Fibroblast of skin of right biceps (primary cell): Measurements from ENCODE around the gene SREBF2.

ENCODE experiments used
- DNase-seq: peaks from one replicate; pipeline ENCODE4 v3.0.0-alpha.2; 2013

The SREBF2 gene

DNA sequence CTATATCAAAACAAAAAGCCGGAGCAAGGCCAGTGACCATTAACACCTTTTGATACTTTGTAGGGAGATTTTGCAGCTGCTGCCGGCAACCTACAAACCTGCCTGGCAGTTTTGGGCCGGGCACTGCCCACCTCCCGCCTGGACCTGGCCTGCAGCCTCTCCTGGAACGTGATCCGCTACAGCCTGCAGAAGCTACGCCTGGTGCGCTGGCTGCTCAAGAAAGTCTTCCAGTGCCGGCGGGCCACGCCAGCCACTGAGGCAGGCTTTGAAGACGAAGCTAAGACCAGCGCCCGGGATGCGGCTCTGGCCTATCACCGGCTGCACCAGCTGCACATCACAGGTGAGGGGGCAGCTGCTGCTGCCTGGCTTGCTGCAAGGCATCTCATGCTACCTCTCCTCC lies 47.7 kb downstream of the SREBF2 start:
- DNase-seq, result no peak

DNA sequence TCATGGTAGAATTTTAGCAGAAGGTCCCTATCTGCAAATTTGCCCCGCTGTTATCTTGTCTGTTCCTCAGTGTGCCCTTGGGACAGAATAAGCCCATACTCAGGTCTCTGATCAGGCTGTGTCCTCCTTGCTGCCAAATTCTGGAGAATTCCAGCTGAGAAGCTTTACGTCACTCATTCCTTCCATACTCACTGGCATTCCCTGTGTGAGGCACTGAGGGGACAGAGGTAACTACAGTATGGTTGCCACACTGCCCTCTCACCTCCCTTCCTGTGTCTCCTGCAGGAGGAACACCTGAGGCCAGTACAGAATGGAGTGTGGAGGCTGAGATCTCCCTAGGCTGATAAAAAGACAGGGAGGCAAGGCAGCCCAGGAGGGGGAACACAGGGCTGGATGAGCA lies 50.5 kb downstream of the SREBF2 start:
- DNase-seq, result no peak

DNA sequence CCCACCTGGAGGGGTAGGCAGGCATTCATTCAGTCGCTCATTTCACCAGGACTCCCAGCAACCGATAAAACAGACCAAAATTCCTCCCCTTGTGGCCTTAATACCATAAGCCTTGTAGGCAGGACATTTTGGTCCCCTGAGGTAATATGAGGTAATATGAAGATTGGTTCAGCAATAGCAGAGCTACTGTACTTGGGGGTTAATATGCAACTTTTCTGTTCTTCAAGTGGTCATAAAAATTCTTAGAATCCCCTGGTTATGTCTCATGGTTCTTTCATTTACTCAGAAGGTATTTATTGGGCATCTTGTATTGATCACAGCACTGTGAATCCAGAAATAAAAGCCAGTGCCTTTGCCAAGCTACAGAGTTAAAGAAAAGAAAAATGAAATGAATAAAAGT lies 52.2 kb downstream of the SREBF2 start:
- no peak for DNase-seq

DNA sequence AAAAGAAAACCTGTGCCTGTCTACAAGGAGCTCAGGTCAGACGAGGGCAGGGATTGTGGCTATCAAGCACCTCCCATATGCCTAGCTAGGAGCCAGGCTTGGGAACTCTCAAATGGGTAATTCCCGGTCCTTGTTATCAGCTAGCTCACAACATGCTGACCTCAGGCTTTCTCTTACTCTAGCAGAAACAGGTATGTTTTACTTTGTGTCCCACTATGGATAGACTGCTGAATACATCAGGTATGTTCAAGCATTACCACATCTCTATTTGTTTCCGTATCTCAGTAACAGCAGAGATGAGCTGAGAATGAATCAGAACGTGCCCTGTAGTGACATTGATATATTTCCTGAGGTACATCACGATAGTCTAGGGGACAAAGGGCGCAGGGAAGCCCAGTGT lies 52.6 kb downstream of the SREBF2 start:
- DNase-seq, result no peak

DNA sequence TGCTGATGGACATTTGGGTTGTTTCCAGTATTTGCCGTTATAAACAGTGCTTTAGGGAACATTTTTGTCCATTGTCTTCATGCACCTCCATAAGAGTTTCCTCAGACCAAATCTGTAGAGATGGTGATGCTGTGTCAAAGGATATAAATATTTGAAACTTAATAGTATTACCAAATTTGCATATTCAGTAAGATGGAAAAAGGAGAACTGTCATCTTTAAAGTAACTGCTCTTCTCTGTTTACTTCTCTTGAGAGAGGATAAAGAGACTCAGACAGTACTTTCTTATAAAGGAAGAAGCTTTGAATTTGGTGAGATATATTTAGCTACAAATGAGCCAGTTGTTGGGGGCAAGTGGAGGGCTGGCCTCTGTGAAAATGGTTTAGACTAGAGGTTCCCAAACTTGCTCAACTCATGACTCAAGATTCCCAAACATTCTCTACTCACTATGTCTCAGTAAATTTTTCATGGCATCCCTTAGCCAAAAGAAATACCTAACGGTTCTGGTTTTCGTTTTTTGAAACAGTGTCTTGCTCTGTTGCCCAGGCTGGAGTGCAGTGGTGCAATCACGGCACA lies 55.8 kb downstream of the SREBF2 start:
- DNase-seq, result no peak

DNA sequence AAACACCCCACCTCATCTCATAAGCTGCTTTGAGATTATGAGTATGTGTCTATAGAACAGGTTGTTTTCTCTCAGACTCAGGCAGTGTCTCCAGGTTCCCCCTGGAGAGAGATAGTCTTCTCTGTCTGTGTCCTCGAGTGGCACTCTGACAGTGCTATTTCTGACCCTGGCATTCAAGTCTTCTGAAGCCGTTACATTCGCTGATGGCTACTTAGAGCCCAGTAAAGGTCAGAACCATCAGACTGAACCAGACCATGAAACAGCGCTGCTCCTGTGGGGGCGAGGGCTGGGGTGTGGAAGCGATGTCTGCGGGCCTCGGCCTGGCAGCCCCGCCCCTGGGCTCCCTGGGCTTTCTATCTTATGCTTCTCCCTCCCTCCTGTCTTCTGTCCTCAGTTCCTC lies 58.5 kb downstream of the SREBF2 start:
- DNase-seq, result no peak

DNA sequence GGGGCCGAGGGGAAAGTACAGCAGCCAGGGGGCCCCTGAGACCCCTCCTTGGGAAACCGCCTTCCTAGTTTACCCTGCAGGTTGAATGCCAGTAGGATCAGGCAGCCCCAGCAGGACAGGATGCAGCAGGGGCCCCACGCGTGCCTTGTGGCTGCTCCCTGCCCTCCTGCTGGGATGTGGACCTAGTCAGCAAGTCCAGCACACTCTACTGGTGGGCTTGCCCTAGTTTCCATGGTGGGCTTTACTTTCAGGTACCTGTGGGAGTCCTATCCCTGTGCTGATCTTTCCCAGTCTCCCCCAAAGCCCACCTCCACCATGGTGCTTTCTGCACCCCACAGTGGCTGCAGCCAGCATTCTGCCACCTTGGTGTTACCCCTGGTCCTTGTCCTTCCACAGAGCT lies 59.8 kb downstream of the SREBF2 start:
- no peak for DNase-seq

DNA sequence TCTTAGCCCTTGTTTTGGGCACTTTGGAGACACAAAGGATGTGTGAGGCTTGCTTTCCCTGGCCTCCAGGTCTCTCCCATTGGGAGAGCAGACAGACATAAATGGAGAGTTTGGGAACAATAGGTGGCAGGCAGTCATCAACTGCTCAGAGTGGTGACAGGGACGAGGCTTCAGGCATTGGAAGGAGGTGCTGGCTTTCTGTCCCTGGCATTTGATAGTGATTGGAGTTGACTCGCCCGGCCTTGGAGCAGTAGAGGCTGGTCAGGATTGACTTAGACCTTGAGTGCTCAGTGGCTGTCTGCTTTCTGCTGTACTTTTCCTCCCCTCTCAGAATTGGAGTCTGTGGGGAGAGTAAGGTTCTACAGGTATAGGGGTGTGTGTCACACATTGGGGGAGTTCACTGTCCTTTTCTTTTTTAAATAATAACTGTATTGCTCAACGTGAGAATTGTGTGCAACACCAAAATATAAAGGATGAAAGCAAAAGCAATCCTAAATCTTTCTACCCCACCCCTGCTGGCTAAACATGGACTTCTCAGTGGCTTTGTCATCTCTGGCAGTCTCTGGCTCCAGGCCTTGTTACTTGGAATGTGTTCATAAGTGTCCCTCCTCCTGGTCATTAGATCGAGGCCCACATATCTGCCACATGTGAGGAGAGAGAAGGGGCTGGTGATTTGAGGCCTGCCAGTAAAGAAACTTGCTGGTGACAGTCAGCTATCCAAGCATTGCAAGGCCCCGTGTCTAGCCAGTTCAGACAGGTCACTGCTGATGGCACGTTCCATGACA lies 60.9 kb downstream of the SREBF2 start:
- no peak for DNase-seq

DNA sequence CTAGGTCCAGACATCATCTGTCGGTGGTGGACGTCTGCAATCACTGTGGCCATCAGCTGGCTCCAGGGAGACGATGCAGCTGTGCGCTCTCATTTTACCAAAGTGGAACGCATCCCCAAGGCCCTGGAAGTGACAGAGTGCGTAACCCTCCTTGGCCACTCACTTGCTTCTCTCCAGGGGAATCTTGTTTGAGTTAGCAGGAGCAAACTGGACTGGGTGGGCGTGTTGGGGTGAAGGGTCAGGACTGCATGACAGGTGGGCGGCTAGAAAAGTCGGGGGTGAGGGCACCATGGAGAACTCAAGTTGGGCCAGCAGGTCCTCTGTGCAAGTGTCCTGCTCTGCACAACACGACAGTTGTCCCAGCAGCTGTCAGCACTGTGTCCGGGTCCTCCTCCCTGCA lies 65.7 kb downstream of the SREBF2 start:
- DNase-seq, result no peak

DNA sequence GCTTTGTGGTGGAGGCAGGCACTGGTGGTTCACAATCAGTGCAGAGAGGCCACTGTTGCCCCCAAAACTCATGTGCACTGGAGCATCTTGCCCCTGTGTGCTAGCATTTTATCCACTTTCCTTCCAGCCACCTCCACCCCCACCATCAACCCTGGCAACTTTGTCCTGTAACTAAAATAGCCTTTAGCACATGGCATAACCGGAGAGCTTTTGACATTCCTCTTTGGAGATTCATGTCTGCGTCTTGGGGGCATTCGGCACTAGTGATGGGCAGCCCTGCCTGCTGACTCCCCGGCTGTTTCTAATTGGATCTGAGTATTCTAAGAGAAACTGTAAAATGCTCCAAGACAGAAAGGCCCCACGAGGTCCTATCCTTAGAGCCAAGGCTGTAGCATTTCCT lies 66.2 kb downstream of the SREBF2 start:
- DNase-seq, result no peak

DNA sequence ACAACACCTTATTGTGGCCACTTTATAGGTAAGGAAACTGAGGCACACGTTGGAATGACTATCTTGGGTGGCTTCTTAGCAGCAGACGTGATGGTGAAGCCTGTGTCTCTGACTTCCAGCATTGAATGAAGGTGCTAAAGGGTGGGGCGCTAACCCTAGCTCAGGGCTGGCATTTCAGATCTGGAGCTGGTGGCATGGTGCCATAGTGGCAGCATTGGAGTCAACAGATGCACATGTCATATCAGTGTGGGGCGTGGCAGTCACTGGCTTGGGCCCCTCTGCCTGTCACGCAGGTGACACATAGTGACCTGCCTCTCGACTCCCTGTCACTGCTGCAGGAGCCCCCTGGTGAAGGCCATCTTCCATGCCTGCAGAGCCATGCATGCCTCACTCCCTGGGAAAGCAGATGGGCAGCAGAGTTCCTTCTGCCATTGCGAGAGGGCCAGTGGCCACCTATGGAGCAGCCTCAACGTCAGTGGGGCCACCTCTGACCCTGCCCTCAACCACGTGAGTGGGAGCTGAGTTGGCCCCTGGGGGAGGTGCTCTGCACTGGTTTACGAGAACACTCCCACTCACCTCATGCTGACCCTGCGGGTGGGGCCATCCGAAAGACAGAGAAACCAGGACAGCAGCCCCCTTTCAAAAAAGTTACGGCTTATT lies 67.2 kb downstream of the SREBF2 start:
- DNase-seq, result no peak

DNA sequence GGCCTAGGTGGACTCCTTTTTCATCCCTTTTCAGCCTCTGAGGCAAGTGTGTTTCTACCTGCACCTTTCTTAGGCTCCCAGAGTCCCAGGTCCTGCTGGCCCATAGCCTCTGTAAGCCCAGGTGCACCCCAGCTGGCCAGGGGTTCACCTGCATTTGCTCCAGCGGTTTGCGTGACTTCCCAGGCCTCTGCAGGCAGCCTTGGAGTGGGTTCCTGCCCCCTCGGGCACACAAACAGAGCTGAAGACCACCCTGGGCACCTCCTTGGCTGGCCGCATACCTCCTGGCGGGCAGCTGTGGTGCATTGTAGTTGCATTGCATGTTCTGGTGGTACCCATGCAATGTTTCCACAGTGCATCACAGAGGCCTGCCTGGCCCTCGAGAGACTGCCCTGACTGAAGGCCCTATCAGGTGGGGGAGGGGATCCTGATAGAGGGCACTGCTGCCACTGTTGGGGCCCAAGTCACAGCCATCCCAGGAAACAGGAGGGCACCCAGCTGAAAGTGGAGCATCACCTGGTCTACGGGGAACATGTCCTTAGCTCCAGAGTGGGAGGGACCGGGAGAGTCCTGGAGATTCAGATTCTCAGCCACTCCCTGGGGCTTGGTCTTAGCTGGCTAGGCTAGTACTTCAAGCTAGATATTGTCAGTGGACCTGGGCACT lies 67.9 kb downstream of the SREBF2 start:
- DNase-seq, result no peak

DNA sequence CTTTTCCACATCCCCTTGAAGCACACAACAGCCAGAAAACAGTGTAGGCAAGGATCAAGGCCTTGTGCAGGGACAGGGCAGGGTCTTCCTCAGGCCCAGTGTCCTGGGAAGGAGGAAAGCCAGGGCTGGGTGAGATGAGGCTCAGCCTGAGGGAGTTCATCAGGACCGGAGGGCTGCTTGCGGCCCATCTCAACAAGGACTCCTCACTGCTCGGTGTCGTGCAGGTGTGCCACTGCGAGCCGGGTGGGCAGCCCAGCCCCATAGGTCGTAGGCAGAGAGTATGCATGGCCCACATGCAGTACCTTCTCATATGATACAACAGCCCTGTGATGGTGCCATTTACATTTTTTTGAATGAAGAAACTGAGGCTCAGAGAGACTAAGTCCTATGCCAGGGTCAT lies 69.1 kb downstream of the SREBF2 start:
- DNase-seq, result no peak

DNA sequence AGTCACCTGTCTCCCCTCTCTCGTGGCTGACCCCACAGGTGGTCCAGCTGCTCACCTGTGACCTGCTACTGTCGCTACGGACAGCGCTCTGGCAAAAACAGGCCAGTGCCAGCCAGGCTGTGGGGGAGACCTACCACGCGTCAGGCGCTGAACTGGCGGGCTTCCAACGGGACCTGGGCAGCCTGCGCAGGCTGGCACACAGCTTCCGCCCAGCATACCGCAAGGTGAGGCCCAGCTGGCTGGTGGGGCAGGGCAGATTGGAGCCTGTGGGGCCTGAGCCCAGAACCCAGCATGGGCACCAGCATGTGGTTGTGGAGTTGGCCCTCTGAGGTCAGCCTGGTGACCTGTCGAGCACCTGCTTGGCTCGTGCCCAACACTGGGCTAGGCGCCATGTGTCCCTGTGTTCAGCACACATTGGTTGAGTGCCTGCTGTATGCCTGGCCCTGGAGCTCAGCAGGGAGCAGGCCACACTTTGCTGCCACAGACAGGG lies 70.1 kb downstream of the SREBF2 start:
- DNase-seq, result no peak

DNA sequence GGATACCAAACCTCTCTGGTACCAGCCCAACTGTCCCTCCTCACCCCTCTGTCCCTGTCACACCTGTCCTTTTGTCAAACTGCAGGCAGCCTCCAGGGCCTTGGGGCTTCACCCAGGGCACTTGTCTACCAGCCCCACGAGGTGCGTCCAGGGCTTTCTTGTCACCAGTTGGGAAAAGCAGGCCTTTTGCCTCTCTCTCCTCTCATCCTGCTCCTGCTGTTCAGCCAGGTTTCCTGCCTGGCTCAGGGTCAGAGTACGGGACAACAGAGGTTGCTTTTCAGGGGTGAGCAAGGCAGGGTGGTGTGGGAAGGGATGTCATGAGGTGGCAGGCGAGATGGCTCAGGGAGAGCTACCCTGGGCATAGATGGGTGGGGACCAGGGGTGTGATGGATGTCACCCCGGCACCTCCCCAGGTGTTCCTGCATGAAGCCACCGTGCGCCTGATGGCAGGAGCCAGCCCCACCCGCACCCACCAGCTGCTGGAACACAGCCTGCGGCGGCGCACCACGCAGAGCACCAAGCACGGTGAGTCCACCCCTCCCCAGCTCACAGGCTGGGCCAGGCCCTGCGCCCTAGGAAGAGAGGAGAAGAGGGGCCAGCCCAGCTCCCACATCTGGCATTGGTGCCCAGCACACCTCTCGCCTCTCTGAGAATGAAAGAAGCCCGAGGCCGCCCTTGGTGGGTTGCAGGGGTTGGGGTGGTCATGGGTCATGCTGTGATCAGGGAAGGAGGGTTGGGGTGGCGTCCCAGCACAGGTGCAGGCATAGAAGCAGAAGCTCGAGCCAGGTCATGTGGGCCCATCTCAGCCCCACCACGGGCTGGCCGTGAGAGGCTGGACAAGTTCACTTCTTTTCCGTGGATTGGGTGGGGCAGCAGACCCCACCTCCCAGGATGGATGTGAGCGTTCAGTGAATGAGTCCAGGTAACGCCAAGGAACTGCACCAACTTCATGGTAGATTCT lies 71.8 kb downstream of the SREBF2 start:
- no peak for DNase-seq

DNA sequence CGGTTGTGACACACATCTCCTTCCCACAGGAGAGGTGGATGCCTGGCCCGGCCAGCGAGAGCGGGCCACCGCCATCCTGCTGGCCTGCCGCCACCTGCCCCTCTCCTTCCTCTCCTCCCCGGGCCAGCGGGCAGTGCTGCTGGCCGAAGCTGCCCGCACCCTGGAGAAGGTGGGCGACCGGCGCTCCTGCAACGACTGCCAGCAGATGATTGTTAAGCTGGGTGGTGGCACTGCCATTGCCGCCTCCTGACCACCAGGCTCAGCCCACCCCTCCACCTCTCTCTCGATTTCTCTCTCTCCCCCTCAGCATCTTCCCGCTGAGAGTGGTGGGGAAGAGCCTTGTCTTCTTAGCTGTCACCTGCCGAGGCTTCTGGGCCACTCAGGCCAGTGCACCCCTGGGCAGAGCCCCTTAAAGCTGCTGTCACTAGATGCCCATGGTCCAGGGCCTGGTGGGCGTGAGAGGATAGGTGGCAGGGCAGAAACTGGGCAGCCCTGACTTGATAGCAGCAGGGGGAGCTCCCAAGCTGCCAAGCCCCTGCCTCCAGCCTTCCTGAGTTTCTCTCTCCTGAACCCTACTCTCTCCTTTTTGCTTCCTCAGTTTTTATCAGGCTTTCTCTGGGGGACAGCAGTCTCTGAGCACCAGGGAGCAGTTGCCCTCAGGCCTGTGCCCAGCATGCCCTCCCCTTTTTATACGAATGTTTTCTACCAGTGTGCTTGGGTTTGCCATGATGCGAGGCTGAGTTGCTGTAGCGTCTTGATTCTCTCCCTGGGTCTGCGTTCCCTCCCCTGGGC lies 72.7 kb downstream of the SREBF2 start:
- DNase-seq, result no peak

DNA sequence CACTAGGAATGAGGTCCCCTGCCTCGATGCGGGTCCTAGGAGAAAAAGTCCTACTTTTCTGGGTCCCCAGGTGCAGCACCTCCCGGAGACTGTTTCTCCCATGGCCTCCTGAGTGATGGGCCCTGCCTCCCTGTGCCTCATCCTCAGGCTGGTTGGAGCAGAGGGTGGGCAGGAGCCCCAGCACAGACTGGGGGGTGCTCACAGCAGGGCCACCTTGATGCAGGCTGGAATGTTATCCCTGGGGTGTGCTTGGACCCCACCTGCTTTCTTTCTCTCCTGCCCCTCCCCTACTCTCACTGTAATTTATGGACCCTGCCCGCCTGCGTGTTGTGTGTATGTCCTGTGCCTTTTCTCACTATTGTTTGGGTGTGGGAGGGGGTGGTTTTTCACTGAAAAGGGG lies 73.9 kb downstream of the SREBF2 start:
- DNase-seq, result no peak

DNA sequence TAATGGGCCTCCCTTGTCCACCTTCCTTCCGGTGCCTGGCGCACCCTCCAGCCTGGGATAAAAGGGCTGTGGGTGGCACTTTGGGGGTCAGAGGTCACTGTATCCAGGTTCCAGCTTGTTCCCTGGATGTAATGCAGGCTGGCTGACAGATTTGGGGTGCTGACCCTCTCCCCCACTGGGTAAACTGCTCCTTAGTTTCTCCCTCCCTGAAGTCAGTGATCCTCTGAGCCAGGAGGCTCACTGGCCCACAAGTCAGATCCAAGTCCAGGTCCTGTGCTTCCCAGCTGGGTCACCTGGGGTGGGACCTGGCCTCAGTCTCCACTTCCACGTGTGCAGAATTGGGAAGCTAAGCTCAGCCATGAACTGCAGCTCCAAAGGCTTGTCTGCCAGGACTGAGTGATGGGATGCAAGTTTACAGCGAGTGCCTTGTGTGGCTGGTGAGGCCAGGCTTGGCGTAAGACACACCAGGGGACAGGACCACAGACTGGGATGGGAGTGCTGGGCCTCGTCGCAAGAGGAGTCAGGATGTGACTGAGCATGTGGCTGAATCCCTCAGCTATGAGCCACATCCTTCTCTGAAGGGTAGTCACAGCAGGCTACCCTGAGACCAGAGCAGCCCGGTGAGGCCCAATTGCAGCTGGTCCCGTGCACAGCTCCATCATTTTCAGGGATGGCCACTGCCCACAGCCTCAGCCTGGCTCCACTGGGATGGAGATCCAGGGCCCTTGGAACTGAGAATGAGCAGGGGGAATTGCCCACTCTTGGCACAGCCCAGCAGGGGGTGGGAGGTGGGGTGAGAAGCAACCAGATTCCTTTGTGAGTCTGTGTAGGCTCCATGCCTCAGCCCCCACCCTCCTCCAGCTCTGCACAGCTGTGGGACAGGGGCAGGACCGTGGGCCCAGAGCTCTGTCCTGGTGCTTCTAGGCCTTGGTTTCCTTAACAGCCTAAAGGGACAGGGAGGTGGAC lies 74.8 kb downstream of the SREBF2 start:
- DNase-seq, result peak; percentile 12

DNA sequence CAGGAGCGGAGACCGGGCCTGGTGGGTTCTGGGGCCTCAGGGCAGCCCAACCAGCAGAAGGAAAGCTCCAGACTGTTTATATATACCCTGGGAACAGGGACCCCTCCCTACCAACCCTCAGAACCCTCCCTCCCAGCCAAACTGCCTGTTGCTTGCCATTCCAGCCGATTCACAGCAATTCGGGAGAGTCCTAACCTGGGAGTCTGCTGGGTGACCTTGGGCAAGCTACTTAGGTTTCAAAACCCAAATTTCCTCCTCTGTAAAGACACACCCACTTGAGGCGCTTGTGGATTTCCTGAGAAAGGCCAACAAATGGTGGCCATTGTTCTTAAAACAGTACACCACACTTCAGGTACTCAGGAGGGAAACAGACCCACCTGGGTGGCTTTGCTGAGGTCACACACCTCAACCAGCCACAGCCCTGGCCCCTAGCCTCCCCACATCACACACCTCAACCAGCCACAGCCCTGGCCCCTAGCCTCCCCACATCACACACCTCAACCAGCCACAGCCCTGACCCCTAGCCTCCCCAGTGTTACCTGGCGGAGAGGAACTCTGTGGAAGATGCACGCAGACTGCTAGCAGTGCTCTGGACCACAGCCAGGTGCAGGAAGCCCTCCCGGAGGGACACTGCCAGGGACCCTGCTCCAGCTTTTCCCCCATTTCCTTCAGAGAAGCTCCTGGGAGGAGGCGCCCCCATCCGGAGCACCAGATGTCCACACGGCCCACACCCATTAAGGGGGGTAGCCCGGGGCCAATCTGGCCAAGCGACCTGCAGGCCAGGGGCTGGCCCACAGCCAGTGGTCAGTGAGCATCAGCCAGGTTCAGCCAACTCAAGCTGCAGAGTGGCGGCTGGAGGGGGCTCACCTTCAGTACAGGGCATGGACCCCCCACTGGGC lies 75.8 kb downstream of the SREBF2 start:
- no peak for DNase-seq
